Fibroblast of skin of right biceps (primary cell): ENCODE measurements around the gene TSGA10.
"Not testable (repeated sequence)": the region's sequence is repeated elsewhere in the genome, so short reads cannot be mapped to it uniquely, and the experiment has no call there.

Experiments used
- DNase-seq: peaks from one replicate; pipeline ENCODE4 v3.0.0-alpha.2; 2013

The TSGA10 gene

GRCh38 chr2:99154643-99155536, at the start of gene TSGA10, which contains the start of gene LIPT1:
Gene TSGA10, minus strand, starts transcription at chr2:99154942. Its CDS starts 45,503 bp downstream, at chr2:99109439.
Gene LIPT1, plus strand, starts transcription at chr2:99154967. Its CDS starts 6,991 bp downstream, at chr2:99161958.
- DNase-seq, result peak; percentile 87

GRCh38 chr2:99201959-99202678, 47.4 kb upstream of the TSGA10 start:
- no peak for DNase-seq

GRCh38 chr2:99200076-99200800, 45.5 kb upstream of the TSGA10 start:
- no peak for DNase-seq

GRCh38 chr2:99198103-99198841, 43.5 kb upstream of the TSGA10 start:
- no peak for DNase-seq

GRCh38 chr2:99192364-99192763, 37.6 kb upstream of the TSGA10 start:
- DNase-seq, result not testable (repeated sequence)

GRCh38 chr2:99190548-99190947, 35.8 kb upstream of the TSGA10 start:
- DNase-seq, result no peak

- DNase-seq, result no peak
Measured at GRCh38 chr2:99188357-99188756, 33.6 kb upstream of the TSGA10 start.

GRCh38 chr2:99187011-99187410, 32.3 kb upstream of the TSGA10 start:
- no peak for DNase-seq

GRCh38 chr2:99184811-99185210, 30.1 kb upstream of the TSGA10 start:
- DNase-seq, result no peak

GRCh38 chr2:99183025-99183424, 28.3 kb upstream of the TSGA10 start:
- DNase-seq, result no peak

- no peak for DNase-seq
Measured at GRCh38 chr2:99181624-99182000, 26.9 kb upstream of the TSGA10 start.

GRCh38 chr2:99180755-99181623, 26.2 kb upstream of the TSGA10 start, which contains the start of the genes MITD1 and MRPL30:
Gene MITD1, minus strand, starts transcription at chr2:99181058. Its CDS starts 77 bp downstream, at chr2:99180981.
Gene MRPL30, plus strand, starts transcription at chr2:99181184. Its CDS starts 5,020 bp downstream, at chr2:99186204.
- peak; percentile 95 for DNase-seq

- no peak for DNase-seq
Measured at GRCh38 chr2:99171377-99172140, 16.8 kb upstream of the TSGA10 start.

- DNase-seq, result no peak
Measured at GRCh38 chr2:99169534-99169933, 14.8 kb upstream of the TSGA10 start.

GRCh38 chr2:99166218-99166617, 11.5 kb upstream of the TSGA10 start:
- no peak for DNase-seq

GRCh38 chr2:99159594-99159993, 4.9 kb upstream of the TSGA10 start:
- DNase-seq, result no peak

- no peak for DNase-seq
Measured at GRCh38 chr2:99158599-99158998, 3.9 kb upstream of the TSGA10 start.

- no peak for DNase-seq
Measured at GRCh38 chr2:99156891-99157290, 2.1 kb upstream of the TSGA10 start.

GRCh38 chr2:99153921-99154604, 679 bp downstream of the TSGA10 start:
- peak; percentile 5 for DNase-seq
